NCI-H2029 treated with DMSO at 0.1 percent for 48 hours (cell line): ENCODE measurements around the gene CLSTN2.
A peak's percentile ranks its signal among the peaks of the same experiment; 100 is the strongest.

Experiments used
- DNase-seq: peaks from one replicate; lab custom pipeline; 2025; lab: John Stamatoyannopoulos, UW

Gene CLSTN2

GRCh38 chr3:140007081-140007480 lies 72.1 kb downstream of the CLSTN2 start:
- DNase-seq = no peak

- no peak for DNase-seq
Measured at GRCh38 chr3:140007911-140008869, 73.2 kb downstream of the CLSTN2 start.

GRCh38 chr3:140010391-140010790 lies 75.4 kb downstream of the CLSTN2 start:
- DNase-seq = no peak

GRCh38 chr3:140011086-140011485 lies 76.1 kb downstream of the CLSTN2 start:
- no peak for DNase-seq

GRCh38 chr3:140011611-140012277 lies 76.8 kb downstream of the CLSTN2 start:
- DNase-seq = no peak

- no peak for DNase-seq
Measured at GRCh38 chr3:140013220-140013619, 78.2 kb downstream of the CLSTN2 start.

GRCh38 chr3:140014831-140015495 lies 80.0 kb downstream of the CLSTN2 start:
- no peak for DNase-seq

GRCh38 chr3:140015741-140016140 lies 80.8 kb downstream of the CLSTN2 start:
- no peak for DNase-seq

GRCh38 chr3:140018556-140018955 lies 83.6 kb downstream of the CLSTN2 start:
- no peak for DNase-seq

GRCh38 chr3:140019946-140020345 lies 85.0 kb downstream of the CLSTN2 start:
- DNase-seq = no peak

GRCh38 chr3:140020541-140020940 lies 85.6 kb downstream of the CLSTN2 start:
- DNase-seq = no peak

- no peak for DNase-seq
Measured at GRCh38 chr3:140021269-140021668, 86.3 kb downstream of the CLSTN2 start.

- no peak for DNase-seq
Measured at GRCh38 chr3:140022066-140022770, 87.2 kb downstream of the CLSTN2 start.

- DNase-seq = peak; percentile 39
Measured at GRCh38 chr3:140023616-140024530, 88.9 kb downstream of the CLSTN2 start.

- DNase-seq = no peak
Measured at GRCh38 chr3:140031170-140031569, 96.2 kb downstream of the CLSTN2 start.

GRCh38 chr3:140034058-140034457 lies 99.1 kb downstream of the CLSTN2 start:
- no peak for DNase-seq

GRCh38 chr3:140035871-140036270 lies 100.9 kb downstream of the CLSTN2 start:
- DNase-seq = no peak

GRCh38 chr3:140050396-140050795 lies 115.4 kb downstream of the CLSTN2 start:
- DNase-seq = no peak

GRCh38 chr3:140051019-140051957 lies 116.3 kb downstream of the CLSTN2 start:
- no peak for DNase-seq
